Activated T-cell treated with anti-CD3 and anti-CD28 coated beads for 1 hour (primary cell): Measurements from ENCODE around the gene PRKAR1B.

Experiments
- DNase-seq: peaks from one replicate; pipeline ENCODE4 v3.0.0-alpha.2; 2020; ENCODE audit warnings: low read depth

The PRKAR1B gene

DNA sequence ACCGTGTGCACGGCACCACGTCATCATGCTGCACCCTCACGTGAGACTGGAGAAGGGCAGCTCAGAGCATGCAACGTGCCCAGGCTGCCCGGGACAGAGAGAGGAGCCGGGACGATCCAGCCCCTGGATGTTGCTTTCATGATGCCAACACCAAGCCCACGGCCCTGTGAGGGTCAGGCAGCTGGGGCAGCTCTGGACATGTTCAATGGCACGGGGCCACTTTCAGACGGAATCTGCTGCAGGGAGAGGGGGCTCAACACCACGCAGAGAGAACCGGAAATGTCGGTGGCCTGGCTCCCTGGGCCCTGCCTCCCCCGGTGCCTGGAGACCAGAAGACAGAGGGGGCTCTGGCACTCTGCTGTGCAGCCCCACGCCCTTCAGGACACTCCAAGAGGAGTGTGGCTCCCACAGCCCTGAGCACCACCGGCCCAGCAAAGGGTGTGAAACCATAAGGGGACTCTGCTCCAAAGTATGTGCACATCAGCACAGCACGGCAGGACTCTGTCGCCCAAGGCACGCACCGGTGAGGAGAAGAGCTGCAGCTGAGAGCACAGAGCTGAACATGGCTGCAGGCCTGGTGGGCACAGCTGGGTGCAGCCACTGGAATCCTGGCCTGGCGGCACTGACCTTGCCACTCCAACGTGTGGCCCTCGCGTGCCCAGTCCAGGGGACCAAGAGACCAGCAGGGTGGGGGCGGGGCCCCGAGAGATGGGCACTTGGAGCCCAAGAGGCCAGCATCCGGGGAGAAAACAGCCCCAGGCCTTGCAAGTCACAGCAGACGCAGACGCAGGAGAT, 137.1 kb downstream of the PRKAR1B start:
- DNase-seq, result no peak

DNA sequence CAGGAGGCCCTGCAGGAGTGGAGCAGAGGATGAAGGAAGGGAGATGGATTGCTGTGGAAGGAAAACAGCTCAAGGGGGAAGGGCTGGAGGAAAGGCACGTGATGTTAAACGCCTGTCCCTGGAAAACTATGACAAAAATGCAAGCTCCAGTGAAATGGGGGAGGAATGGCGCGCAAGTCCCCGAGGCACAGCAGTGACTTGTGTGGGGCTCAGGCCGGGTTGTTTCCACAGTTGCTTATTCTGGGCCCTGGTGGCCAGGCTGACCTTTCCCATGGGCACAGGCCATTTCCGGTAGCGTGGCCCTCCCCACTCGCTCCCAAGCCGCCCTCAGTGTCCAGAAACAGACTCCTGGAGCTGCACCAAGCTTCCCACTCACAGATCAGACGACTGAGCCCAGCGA, 139.3 kb downstream of the PRKAR1B start:
- DNase-seq, result no peak

DNA sequence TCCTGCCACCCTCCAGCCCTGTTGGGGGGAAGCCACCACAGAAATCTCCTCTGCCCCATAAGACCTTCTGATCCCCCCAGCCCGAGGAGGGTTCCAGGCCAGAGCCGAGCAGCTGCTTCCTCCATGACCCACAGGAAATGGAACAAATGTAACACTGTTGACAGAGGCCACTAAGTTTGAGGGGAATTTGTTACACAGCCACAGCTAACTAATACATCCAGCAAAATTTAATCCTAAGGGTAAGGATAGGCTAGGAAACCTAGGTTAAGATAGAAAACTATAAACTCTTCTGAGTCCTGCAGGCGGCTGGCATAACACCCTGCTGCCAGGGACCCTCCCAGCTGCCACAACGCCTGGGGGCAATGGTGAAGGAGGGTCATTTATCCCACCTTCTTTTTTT, 140.6 kb downstream of the PRKAR1B start:
- no peak for DNase-seq

DNA sequence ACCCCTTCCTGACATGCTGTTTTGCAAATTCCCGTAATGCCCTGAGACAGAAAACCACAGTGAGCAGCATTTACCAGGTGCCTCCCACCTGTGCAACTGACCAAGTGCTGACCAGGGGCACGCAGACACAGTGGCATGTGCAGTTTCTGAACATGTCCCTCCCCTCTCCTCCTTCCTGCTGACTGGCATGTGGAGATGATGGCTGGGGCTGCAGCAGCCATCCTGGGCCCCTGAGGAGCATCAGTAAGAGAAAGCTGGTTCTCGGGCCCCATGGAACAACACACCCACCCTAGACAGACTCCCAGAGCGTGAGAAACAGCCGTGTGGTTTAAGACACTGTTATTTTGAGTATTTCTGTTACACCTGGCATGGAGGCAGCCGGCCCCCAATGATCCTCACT, 141.2 kb downstream of the PRKAR1B start:
- DNase-seq, result no peak

DNA sequence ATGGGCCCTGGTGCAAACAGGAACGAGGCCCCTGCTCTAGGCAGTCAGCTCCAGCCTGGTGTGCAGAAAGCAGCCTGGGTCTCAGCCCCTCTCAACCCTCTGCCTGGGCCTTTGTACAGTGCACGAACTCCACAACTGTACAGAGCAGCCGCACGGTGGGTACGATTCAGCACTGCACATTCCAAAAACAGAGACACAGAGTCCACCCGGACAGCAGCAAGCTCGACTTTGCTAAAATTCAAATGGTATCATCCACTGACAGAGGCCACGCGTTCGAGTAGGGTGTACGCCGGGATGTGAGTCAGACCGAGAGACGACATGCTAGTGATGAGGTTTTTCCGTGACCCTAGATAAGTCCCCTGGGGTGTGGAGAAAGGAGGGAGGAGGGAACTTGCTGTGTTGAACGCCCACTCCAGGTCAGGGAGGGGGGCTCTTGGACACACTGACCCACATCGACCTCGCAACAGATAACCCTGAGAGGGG, 141.8 kb downstream of the PRKAR1B start:
- DNase-seq, result no peak

DNA sequence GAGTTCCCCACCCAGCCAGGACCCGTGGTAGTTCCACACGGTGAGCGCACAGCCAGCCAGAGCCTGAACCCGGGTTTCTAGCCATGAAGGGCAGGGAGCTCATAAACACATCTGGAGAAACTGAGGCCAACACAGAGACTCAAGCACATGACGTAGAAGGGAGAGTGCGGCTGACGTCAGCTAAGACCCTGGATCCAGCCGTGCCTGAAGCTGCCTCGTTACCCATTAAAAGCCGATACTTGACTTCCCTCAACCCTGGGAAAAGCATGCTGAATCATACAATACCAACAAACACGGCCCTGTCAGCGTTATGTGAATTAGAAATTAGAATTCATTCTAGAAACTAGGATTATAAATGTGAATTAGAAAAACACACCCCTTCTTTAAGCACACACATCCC, 142.3 kb downstream of the PRKAR1B start:
- no peak for DNase-seq

DNA sequence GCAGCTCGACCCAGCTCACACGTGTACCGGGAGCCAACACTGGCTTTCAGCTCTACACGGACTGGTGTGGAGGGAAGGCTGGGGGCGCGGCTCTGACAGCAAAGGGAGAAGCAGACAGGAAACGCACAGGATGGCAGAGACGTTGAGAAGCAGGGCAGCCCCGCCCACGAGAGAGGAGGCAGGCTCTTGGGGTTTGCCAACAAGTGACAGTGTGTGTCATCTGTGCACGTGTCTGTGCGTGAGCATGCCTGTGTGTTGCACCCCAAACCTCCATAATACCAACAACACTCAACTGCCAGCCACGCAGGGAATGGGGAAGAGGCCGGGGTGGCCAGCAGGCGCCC, 143.0 kb downstream of the PRKAR1B start:
- DNase-seq, result peak; percentile 87

DNA sequence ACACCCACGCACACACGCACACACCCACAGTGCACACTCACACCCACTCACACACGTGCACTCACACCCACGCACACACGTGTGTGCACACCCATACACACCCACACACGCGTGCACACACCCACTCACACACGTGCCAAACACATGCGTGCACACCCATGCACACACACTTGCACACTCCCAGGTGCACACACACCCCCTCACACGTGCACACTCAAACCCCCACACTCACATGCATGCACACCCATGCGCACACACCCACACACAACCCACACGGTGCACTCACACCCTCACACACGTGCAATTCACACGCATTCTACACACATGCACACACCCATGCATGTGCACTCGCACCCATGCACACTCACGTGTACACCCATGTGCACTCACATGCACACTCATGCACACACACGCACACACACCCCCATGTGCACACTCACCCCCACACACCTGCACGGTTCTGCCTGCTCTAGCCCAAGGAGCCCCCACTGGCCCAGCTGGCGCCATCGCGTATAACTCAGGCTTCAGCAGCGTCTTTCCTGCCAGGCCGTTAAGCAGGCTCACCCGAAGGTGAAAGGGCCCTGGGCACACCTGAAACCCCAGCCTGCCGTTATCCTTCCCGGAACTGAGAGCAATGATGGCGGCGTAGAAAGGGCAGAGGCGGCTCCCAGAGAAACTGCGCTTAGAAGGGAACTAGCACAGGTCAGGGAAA, 143.5 kb downstream of the PRKAR1B start:
- no peak for DNase-seq

DNA sequence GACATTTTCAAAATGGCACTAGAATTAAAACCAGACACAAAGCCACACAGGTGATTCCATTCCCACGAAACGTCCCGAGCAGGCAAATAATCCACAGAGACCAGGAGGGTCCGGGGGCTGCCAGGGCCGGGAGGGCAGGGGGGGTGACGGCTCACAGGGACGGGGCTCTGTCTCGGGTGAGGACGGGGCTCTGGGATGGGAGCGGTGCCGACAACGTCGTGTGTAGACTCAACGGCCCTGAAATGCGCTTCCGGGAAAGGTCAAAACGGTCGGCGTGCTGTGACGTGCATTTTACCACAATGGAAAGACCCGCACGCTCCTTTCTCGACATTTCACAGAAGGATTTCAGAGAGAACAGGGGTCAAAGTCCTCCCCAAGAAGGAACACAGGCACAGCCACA, 144.2 kb downstream of the PRKAR1B start:
- no peak for DNase-seq

DNA sequence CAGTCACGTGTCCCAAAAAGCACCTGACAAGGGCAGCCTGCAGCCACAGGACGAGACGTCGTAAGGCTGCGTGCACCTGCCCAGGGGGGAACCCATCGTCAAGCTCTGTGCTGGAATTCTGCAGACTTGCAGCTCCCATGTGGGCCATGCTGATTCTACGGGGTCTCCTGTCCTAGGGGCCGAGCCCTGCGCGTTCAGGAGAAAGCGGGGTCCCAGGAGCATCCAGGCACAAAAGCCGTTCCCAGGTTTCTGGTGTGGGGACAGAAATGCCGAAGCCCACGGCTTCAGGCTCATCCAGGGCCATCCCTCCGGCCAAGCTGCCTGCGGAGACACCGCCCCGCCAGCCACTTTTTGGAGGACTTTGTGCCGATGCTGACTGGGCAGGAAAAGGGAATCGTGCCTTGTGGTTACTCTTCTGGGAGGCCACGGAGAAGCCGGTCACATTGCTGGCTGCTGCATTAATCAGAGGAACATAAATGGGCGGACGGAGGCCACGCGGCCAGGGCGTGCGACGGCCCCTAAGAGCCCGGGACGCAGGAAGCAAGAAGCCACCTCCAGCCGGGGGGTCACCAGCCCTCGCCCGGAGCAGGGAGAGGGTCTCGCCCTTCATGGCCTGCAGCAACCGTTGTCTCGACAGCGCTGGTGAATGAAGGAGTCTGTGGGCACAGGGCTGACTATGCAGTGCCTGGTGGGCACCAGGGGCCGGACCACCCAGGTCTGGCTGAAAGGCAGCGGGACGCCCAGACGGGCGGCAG, 144.8 kb downstream of the PRKAR1B start:
- no peak for DNase-seq

DNA sequence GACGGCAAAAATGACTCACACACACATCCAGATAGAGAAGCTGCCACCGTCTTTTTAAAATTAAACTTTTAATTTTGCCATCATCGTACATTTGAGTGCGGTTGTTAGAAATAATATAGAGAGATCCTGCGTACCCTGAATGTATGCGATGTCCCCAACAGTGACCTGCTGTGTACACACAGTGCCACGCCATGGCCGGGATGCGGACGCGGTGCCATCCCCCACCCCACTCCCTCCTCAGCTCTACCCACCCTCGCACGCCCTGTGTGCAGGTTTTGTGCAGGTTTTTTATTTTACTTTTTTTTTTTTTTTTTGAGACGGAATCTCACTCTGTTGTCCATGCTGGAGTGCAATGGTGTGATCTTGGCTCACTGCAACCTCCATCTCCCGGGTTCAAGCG, 148.7 kb downstream of the PRKAR1B start:
- no peak for DNase-seq

DNA sequence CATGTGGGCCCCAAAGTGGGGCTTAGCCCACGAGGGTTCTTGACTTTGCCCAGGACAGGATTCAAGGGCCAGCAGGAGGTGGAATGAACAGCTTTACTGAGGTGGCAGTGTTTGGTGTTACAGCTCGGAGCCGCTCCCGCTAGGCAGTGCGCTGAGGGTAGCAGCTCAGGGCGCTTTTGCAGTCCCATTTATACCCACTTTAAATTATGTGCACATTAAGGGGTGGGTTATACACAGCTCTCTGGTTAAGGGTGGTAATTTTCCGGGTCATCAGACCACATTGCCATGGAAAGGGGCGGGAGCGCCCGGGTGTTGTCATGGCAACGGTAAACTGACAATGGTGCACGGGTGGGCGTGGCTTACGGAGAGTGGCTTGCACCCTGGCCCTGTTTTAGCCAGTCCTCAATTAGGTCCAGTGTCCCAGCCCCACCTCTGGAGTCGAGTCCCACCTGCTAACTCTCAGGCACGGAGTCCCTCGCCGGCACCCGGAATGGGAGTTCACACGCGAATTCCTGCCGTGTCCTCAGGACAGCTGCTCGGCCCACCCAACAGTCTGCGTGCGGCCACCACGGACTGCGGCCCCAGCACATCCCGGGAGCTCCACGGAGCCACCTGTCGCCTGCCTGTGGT, 149.2 kb downstream of the PRKAR1B start:
- no peak for DNase-seq

DNA sequence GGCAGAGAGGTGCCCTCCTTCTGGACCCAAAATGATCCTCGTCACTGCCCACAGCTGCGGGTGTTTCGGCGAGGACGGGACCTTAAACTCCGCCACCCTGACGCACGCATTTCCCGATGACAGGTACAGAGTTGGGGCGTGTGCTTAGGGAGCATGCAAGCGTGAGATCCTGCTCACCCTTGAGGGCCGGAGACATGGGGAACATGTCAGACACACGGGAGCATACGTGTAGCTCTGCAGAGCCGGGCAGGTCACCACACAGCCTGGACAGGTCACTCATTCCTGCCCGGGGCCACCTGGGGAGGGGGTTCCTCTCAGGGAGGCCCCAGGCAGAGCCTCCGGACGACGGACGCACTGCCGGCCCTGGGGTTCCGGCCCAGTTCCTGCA, 149.8 kb downstream of the PRKAR1B start:
- DNase-seq, result no peak

DNA sequence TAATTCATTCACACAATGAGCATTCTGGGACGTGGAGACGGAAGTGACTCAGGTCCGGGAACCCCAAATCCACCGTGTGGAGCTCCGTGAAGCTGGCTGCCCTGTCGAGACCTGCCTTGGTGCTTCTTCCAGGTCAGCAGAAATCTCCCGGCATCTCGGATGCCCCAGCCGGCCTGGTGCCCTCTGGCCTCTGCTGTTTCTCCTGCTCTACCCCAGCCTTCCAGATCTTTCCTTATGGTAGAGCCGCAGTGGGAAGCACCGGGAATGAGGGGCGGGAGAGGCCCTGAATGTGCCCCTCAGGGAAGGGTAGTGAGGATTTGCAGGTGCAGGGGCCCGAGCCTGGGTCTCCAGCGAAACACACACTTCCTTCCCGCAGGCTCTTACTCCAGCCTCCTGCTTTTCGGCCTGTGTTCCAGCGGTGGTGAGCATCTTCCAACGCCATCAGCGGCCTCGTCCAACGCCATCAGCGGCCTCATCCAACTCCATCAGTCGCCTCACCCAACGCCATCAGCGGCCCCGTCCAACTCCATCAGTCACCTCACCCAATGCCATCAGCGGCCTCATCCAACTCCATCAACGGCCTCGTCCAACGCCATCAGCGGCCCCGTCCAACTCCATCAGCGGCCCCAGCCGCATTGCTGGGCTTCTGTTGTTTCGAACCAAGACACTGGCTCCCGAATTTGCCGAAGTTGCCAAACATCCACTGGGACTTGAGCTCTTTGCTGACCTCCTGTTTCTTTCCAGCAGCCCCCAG, 150.4 kb downstream of the PRKAR1B start:
- no peak for DNase-seq

DNA sequence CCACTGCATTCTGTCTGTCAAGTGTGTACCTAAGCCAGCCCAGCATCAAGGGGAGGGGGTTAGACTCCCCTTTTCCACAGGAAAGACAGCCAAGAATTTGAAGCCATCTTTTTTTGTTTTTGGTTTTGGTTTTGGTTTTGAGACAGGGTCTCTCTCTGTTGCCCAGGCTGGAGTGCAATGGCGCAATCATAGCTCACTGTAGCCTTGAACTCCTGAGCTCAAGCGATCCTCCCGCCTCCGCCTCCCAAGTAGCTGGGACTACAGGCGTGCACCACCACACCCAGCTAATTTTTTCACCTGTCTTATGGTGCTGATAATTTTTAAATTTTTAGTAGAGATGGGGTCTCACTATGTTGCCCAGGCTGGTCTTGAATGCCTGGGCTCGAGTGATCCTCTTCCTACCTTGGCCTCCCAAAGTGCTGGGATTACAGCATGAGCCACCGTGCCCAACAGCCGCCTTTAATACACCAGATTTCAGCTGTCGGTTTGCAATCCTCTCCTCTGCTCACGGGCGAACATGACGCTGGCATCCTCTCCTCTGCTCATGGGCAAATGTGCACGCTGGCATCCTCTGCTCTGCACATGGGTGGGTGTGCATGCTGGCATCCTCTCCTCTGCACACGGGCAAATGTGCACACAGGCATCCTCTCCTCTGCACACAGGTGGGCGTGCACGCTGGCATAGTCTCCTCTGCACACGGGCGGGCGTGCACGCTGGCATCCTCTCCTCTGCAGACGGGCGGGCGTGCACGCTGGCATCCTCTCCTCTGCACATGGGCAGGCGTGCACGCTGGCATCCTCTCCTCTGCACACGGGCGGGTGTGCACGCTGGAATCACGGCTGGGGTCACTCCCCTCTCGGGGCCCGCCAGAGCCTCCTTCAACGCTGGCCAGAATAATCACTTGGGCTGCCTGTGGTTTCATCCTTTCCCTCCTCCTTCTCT, 151.4 kb downstream of the PRKAR1B start:
- DNase-seq, result no peak

DNA sequence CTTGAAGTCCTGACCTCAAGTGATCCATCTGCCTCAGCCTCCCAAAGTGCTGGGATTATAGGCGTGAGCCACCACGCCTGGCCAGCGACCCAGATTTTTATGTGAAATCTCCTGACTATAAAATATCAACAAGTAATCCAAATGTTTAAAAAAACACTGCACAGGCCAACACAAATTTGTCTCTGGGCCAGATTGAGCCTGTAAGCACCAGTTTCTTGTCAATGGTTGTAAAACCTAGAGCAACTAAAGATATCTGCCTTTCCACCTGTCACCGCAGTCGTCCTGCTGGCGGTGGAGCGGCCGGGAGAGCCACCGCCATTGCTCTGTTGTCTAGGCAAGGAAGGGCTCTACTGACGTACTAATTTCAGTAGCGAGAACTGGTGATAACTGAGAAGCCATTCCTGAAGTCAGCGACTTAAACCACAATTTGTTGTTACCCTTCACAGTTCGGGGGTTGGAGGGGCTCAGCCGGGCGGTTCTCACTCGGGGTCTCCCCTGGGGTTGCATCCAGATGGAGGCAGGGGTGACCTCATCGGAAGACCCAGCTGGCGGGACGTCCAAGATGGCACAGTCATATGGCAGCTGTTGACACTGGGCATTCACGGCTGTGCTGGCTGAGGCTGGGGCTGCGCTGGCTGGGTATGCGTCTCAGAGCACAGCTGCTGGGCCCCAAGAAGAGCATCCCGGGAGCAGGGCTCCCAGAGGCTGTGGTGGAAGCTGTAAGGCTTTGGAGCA, 152.3 kb downstream of the PRKAR1B start:
- no peak for DNase-seq

DNA sequence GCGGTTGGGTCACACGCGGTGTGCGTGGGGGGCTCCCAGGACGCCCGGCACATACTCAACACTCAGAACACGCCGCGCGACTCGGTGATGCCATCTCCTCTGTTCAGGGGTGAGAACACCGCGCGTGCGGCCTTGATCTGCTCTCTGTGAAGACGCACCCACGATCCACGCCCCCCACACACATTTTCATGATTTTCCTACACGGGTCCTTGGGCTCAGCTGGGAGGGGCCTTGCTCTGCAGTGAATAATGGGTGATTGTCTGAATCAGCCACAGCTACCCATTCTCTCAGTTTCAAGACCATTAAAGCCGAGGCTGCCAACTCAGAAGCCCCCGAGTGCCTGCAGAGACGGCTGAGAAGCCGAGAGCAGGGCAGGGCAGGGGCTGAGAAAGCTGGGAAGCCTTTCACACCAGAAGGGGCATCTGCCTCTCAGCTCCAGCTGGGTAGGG, 153.1 kb downstream of the PRKAR1B start:
- DNase-seq, result no peak

DNA sequence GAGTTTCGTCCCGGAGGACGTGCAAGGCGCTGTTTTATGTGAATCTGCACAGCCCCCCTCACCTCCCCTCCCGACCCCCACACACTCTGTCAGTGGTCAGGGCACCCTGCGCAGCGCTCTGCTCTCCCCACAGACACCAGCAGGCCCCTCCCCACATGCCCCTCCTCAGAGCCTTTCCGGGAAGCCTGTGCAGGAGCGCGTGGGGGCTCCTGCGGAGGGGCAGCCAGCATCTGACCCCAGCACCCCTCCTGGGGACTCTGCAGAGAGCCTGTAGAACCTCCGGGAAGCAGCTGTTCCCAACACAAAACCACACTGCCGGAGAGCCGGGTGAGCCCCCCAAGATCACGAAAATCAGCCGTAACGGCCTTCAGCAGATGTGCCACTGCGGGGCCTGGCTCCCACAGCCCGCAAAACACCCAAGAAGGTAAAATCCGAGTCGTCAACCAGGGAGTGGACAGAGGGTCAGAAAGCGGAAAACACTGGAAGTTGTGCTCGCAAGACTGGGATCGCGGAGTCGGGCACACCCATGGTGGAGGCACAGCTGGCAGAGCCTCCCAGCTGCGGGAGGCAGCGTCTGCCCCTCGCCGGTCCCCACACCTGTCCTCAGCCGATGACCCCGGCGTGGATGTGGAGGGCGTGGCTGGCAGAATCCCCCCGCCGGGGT, 153.7 kb downstream of the PRKAR1B start:
- no peak for DNase-seq
